GM19397 (cell line): ENCODE results near the gene TEX19.
"Not testable (repeated sequence)": the region's sequence is repeated elsewhere in the genome, so short reads cannot be mapped to it uniquely, and the experiment has no call there.

Source experiments
- ATAC-seq: cut with Tn5 transposase; IDR thresholded peaks from one replicate; pipeline ENCODE4 v1.9.1; 2021; ENCODE audit warnings: mild to moderate bottlenecking, moderate library complexity; ENCODE audit not compliant: unreplicated experiment

The TEX19 gene

DNA sequence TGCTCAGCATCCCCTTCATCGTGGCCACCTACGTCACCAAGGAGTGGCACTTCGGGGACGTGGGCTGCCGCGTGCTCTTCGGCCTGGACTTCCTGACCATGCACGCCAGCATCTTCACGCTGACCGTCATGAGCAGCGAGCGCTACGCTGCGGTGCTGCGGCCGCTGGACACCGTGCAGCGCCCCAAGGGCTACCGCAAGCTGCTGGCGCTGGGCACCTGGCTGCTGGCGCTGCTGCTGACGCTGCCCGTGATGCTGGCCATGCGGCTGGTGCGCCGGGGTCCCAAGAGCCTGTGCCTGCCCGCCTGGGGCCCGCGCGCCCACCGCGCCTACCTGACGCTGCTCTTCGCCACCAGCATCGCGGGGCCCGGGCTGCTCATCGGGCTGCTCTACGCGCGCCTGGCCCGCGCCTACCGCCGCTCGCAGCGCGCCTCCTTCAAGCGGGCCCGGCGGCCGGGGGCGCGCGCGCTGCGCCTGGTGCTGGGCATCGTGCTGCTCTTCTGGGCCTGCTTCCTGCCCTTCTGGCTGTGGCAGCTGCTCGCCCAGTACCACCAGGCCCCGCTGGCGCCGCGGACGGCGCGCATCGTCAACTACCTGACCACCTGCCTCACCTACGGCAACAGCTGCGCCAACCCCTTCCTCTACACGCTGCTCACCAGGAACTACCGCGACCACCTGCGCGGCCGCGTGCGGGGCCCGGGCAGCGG, 15.7 kb downstream of the TEX19 start:
- no peak for ATAC-seq

DNA sequence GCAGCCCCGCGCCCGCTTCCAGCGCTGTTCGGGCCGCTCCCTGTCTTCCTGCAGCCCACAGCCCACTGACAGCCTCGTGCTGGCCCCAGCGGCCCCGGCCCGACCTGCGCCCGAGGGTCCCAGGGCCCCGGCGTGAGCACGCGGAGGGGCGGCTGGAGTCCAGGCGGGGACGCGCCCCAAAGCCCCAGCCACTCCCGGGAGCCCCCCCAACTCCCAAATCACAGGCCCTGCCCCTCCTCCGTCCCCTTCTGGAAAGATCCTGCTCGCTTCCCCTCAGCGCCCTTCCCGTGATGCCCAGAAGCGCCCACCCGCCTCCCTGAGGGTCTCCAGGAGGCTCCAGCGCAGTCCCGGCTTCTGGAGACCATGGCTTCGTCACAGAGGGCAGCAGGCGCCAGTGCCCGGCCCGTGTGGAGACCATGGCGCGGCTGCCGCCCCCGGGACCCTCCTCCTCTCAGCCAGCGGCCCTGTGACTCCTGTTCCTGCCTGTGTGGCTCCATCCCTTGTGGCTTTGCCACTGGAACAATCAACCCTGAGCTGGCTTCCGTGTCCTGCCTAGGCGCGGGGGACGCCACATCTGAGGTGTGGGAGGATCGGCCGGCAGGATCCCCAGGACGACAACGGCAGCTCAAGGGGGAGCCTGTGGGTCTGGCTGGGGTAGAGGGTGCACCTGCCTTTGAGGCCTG, 16.5 kb downstream of the TEX19 start:
- no peak for ATAC-seq

DNA sequence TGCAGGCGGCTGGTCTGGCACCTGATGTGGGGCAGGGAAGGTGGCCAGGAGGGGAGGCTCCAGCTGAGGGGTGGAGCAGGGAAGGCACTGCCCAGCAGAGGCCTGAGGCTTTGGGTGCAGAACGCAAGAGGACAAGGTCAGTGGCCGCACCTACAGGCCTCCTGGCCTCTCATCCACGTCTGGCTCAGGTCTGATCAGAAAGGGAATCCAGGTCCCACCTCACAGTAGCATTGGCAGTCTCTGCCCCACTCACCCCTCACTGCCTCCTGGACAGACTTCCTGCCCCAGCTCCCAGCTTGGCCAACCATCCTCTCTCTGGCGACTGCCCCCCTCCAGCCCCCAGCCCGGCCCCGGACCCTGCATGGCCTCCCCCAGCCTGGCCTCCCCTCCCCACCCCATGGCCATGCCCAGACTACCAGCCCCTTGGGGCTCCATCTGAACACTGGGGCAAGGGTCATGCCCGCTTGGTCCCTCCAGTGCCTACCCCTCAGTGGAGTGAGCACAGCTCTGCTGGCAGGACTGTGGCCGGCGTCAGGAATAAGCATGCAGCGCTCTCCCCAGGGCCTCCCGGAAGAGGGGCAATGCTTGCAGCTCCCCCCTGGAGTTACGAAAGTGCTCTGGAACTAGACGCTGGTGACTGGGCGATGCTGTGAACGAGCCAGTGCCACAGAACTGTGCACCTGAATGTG, 17.1 kb downstream of the TEX19 start:
- no peak for ATAC-seq

DNA sequence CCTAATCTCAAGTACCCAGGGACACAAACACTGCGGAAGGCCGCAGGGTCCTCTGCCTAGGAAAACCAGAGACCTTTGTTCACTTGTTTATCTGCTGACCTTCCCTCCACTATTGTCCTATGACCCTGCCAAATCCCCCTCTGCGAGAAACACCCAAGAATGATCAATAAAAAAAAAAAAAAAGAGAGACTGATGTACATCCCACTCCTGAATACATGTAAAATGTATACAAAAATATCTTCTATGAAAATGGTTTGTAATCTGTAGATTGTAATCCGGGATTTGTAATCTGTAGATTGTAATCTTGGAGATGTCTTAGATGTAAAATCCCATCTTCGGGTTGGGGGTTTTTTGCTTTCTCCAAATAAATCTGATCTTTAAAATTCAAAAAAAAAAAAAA, 18.2 kb downstream of the TEX19 start:
- ATAC-seq, result not testable (repeated sequence)

DNA sequence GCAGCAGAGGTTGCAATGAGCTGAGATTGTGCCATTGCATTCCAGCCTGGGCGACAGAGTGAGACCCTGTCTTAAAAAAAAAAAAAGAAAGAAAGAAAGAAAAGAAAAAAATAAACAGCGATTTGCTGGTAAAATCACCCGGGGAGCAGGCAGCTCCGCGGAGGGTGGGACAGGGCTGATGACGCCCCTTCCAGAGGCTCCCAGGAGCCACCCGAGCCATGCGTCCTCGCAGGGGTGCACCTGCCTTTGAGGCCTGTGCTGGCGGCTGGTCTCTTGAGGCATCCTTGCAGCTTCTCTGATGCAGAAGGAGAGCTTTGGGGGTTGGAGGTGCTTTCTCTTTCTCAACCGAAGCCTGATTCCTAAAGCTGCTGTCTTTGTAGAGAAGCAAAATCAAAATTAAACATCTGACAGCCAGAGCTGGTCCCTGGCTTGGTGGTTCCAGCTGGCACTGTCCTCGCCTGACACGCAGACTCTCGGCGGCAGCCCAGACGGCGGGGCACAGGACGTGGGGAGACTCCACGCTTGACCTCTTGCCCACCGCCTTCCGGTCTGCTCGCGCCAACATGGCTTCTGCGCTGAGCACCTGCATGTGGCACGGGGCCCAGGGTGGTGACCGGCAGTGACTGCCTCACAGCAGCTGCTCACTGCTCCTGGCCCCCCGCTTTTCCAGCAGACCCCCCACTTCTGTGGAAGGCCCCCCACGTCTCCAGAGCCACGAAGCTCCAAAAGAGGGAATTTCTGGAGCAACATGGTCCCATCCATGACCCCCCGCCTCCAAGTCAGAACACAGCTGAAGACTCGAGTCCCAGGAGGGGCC, 19.1 kb downstream of the TEX19 start:
- no peak for ATAC-seq

DNA sequence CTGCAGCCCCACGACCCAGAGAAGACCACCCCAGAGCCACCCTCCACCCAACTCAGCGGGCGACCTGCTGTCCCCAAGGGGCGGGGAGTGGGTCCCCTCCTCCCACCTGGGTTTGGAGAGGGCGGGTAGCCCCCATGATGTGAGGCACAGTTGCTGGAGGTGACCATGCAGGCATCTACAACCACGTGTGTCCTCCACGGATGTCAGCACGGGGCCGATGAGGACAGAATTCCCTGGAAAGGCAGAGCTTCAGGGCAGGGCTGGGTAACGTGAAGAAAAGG, 19.6 kb downstream of the TEX19 start:
- ATAC-seq, result no peak

DNA sequence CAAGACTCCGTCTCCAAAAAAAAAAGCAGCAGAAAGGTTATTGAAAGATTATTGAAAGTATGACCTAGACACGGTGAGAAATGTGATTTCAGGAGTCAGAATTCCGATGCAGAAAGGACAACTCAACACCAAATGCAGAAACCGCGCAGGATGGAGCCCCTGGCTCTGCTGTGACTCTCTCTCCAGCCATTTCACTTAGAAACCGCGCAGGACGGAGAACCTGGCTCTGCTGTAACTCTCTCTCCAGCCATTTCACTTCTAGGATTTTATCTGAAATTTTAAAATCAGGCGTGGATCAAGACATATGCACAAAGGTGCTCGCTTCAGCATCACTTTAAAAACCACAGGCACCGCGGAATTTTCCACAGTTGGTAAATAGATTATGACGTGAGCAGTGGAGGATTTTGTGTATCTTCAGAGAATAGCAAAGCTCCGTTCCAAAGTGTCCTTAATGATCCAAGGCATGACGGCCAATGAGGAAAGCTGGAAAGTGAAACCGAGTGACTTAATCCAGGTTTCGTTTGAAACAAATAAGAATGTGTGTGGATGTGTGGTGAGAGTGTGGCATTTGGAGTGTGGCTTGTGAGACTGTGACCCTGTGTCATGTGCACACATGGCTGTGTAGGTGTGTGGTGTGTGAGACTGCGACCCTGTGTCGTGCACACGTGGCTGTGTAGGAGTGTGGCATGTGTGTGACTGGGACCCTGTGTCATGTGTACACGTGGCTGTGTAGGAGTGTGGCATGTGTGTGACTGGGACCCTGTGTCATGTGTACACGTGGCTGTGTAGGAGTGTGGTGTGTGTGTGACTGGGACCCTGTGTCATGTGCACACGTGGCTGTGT, 22.0 kb downstream of the TEX19 start:
- ATAC-seq, result no peak

DNA sequence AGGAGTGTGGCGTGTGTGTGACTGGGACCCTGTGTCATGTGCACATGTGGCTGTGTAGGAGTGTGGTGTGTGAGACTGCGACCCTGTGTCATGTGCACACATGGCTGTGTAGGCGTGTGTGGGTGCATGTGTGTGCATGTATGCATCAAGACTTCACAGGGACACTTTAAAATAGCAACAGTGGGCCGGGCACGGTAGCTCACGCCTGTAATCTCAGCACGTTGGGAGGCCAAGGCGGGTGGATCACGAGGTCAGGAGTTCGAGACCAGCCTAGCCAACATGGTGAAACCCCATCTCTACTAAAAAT, 22.6 kb downstream of the TEX19 start:
- ATAC-seq, result not testable (repeated sequence)

DNA sequence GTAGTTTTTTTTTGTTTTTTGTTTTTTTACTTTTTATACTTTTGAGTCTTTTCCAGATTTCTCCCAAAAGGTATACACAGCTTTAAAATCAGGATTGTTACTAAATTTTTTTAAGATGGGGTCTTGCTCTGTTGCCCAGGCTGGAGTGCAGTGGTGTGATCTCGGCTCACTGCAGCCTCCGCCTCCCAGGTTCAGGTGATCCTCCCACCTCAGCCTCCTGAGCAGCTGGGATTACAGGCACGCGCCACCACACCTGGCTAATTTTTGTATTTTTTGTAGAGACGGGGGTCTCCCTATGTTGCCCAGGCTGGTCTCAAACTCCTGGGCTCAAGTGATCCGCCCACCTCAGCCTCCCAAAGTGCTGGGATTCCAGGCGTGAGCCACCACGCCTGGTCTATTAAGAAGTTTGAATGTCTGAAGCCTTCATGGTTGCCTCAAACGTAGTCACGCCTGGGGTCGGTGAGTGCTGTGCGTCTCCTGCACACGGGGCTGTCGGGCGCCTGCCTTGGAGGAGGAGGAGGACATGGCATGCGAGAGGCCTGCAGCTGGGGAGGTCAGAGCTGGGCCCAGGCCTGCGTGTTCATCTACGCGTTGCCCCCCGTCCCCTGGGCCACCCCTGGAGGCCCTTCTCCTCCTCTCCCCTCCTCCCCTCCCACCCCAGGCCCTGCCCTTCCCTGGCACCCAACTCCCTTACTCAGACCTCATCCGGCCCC, 23.3 kb downstream of the TEX19 start:
- ATAC-seq, result not testable (repeated sequence)

DNA sequence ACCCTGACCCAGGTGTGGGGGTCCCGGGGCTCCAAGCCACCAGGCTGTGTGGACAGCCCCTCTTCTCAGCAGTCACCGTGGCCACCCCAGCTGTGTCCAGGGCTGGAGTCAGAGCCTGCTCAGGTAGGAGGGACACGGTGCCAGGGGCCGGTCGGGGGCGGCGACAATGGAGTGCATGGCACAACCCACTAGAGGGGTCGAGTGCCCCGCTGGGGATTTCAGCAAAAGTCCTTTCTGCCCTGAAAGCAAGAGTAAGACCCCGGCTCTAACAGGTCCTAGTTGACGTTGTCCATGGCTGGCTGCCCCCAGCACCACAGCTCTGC, 23.8 kb downstream of the TEX19 start:
- ATAC-seq, result no peak

DNA sequence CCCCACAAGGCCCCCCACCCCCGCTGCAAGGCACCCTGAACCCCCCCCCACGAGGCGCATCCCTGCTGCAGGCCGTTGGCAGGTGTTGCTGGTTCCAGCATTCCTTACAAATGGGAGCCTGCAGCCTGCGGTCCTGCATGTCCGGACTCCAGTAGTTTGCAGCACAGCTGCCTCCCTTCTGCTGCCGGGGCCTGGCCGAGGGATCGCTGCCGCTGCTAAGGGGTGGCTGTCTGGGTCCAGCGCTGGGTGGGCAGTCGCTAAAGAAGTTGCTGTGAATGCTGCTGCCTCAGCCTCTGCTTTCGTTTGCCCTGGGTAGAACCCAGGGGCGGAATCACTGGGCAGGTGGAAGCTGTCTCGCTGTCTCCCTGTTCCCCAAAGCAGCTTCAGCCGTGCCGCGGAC, 24.4 kb downstream of the TEX19 start:
- no peak for ATAC-seq

DNA sequence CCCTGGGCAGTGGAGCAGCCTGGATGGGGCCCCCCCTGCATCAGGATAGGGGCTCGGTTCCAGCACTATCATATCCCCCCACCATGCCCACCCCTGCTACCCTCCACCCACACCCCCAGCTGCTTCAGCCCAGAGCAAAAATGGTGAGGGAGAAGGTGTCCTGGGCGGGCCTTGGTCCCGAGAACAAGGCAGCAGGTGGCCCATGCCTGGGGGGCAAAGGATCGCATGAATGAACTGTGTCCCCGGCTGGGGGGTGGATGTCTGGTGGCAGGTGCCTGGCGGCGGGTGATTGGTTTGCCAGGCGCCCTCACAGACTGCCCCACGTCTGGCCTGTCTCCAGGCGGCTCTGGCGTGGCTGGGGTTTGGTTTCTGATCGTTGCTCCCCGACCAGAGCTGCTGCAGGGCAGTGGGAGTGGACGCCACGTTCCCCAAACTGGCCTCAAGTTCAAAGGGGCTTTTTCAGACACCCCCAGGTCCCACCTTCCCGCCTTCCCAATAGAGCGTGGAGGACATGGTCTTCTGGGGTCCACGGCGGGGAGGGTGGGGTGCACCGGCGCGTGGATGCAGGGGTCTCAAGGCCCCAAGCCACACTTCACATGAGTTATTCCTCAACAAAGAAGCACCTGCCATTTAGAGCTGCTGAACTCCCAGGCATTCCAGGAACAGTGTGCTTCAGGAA, 25.1 kb downstream of the TEX19 start:
- no peak for ATAC-seq

DNA sequence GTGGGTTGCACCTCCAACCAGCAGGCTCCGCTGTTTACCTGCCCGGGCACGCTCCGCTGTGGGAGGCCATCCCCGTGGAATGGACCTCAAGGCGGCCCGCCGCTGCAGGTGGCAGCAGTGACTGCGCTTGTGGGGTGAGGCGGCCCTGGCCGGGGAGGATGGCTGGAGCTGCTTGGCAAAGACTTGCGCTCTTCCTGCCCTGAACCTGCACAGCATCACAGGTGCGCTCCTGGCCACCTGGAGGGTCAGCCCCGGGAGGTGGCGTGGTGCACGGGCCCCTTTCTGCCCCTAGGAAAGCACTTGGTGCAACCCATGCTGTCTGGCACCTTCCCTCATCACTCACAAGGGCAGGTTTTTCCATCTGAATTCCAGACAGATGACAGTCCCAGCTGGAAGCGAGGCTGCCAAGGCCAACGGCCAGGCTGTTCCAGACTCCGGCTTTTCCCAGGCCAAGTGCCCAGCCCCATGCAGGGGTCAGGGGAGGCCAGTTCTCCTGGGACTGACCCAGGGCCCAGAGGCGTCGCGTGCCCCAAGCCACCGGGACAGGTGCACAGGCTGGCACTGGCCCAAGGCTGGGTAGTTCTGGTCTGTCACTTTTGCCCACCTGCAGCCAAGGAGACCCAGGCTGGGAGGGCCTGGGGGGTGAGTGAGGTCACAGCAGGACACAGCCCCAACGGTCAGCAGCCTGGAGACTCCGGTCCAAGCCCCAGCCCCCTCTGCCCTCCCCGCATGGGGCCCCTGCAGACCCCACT, 25.9 kb downstream of the TEX19 start:
- no peak for ATAC-seq

DNA sequence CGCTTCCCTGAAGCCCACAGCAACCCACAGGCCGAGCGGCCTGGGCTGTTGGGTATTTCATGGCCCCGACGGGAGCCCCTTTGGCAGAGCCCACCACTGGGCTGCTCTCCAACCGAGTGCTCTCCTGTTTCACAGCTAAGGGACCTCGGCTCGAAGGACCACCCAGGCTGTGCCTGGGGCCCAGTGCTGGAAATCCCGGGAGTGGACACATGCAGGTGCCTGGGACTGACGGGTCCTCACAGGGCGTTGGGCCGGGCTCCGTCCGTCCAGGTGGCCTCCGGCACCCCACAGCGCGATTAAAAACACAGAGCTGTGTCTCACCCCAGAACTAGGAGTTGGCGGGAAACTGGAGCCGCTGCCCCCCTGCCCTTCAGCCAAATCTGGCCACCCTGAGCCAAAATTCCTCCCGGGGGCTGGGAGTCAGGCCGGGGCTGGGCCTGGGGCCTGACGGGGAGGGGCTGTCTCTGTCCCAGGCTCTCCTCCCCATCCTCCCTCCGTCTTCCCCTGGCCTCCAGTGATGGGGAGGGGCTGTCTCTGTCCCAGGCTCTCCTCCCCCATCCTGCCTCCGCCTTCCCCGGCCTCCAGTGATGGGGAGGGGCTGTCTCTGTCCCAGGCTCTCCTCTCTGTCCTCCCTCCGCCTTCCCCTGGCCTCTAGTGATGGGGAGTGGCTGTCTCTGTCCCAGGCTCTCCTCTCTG, 26.7 kb downstream of the TEX19 start:
- no peak for ATAC-seq

DNA sequence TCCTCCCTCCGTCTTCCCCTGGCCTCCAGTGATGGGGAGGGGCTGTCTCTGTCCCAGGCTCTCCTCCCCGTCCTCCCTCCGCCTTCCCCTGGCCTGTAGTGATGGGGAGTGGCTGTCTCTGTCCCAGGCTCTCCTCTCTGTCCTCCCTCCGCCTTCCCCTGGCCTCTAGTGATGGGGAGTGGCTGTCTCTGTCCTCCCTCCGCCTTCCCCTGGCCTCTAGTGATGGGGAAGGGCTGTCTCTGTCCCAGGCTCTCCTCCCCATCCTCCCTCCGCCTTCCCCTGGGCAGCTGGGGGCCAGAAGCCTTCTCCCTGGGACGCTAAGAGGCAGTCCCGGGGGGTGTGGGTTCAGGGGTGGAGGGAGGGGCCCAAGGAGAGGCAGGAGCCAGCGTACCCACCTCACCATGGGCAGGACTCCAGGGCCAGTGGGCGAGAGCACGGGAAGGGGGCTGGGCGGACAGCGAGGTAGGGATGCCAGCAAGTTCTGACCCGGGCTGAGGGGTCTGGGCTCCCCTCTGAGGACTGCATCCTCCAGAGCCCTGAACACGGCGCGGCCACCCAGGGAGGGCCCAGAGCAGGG, 27.3 kb downstream of the TEX19 start:
- ATAC-seq, result no peak

DNA sequence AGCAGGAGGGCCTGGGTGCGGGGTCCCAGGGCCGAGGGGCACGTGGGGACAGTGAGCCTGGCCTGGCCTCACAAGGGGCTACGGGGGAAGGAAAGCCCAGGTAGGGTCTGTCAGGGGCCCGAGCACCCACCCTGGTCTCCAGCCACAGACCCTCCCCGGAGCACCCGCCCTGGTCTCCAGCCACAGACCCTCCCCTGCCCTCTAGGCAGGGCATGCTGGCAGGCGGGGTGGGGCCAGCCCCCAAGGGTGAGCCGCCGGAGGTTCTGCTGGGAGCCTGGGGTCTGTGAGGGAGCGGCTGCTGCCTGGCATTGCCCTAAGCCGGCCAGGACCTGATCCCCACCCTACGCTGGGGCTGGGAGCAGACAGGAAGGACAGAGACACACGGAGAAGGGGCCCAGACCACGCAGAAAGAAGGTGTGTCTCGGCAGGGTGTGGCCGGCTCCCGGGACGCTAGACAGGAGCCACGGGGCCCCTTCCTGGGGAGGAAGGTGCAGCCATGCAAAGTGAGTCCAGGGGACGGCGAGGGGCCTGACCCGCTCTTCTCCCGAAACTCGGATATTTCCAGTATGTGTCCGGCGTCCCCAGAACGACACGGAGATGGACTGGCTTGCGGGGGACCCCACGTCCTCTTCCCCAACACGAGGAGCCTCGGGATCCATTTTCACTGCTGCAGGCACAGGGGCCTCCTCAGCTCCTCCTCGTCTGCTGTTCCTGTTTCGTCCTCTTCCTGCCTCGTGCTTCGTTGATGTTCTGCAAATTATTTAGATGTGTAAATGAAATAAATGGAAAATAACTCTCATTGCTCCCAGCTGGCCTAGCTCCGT, 28.0 kb downstream of the TEX19 start:
- ATAC-seq, result no peak

DNA sequence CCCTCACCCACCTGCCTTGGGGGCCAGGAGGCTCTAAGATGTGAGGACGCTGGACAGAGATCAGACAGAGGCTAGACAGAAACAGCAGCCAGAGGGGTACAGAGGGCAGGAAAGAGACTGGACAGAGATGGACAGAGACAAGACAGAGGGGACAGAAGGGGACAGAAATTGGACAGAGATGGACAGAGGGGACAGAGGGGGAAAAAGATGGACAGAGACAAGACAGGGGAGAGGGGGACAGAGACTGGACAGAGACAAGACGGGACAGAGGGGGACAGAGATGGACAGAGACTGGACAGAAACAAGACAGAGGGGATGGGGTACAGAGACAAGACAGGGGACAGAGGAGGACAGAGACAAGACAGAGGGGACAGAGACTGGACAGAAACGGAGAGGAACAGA, 28.7 kb downstream of the TEX19 start:
- ATAC-seq, result no peak
